Activated T-helper 1 cell treated with anti-CD3 and anti-CD28 coated beads, Interleukin-12 subunit alpha, Interleukin-12 subunit beta, Interleukin-2, Interleukin-4 antibody, amounts not matched to agents 30 ng/mL and 10 ng/mL and 1 ng/mL, durations not matched to agents 14 hours and 24 hours and 36 hours (primary cell): ENCODE results near the gene DTX2. TPM values are rescaled to one million over a fixed set of nuclear protein-coding genes. Genes with fewer than 3 reads are reported as not detected.
"Not testable (repeated sequence)": the region's sequence is repeated elsewhere in the genome, so short reads cannot be mapped to it uniquely, and the experiment has no call there.

Experiments
- DNase-seq: peaks from one replicate; pipeline ENCODE4 v3.0.0; 2021; ENCODE audit warnings: low spot score
- H3K27ac Mint-ChIP-seq: one replicate; pipeline ENCODE4 v1.8.0; 2021; ENCODE audit warnings: mild to moderate bottlenecking, mixed read lengths
- H3K27me3 Mint-ChIP-seq: one replicate; pipeline ENCODE4 v1.8.0; 2022; ENCODE audit warnings: mild to moderate bottlenecking, moderate library complexity, mixed read lengths; ENCODE audit not compliant: insufficient read depth
- H3K36me3 Mint-ChIP-seq: one replicate; pipeline ENCODE4 v1.8.0; 2021; ENCODE audit warnings: low read depth, mixed read lengths
- H3K4me1 Mint-ChIP-seq: one replicate; pipeline ENCODE4 v1.8.0; 2021; ENCODE audit warnings: low read depth, mixed read lengths
- H3K4me3 Mint-ChIP-seq: one replicate; pipeline ENCODE4 v1.8.0; 2021; ENCODE audit warnings: mild to moderate bottlenecking, moderate library complexity, mixed read lengths
- H3K9me3 Mint-ChIP-seq: one replicate; pipeline ENCODE4 v1.8.0; 2021; ENCODE audit warnings: mixed read lengths
- intact Hi-C: fragments of 100-400 bp; cut with micrococcal nuclease; formaldehyde crosslinking; loops from one replicate; pipeline ENCODE4 v1.15.1; 2024
- total RNA-seq: library from RNA; stranded (reverse); gene quantifications from 2 replicates; pipeline ENCODE4 v1.2.3, GENCODE V29; 2022

Gene DTX2
- total RNA-seq, 1 donor from 2014 or later = 26.4 TPM

DNA sequence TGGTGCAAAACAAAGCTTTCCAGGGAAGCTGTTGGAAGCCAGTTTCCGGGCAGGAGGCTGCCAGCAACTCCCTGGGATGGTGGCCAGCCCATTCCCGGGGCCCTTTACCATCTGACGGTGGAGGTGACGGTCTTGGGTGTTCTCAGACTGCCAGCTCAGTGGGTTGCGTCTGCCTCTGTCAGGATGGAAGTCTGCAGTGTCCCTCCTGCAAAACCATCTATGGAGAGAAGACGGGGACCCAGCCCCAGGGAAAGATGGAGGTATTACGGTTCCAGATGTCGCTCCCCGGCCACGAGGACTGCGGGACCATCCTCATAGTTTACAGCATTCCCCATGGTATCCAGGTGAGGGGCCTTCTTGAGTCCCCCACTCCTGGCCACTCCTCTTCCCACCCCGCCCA, 41.7 kb downstream of the DTX2 start:
- H3K27ac Mint-ChIP-seq = not testable (repeated sequence)

DNA sequence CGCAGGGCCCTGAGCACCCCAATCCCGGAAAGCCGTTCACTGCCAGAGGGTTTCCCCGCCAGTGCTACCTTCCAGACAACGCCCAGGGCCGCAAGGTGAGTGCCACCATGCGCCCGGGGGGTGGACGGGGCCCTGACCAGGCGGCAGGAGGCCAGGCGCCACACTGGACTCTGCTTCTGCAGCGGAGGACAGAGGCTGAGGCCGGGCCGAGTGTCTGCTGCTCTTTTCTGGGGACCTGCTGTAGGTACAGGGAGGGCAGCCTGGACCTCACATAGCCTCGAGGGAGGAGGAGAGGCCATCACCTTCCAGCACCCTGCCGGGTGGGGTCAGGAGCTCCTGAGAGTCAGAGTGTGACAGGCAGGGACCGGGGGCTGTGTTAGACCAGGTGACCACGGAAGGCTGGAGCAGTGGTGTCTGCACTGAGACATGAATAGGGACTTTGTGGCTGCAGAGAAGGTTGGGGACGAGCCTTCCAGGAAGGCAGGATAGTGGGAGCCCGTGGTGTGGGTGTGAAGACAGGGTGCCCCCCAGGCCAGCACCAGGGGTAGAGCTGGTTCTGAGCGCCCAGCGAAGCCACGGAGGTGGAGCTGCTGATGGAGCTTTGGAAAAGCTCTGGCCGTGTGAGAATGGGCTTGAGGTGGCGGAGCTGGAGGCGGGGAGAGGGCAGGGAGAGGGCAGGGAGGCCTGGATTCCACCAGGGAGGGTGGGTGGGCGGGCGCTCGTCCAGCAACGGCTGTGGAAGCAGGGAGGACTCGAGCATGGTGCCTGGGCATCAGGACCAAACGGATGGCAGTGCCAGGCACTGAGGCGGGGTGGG, 43.0 kb downstream of the DTX2 start:
- DNase-seq, H3K36me3 Mint-ChIP-seq, H3K9me3 Mint-ChIP-seq, H3K27ac Mint-ChIP-seq, H3K4me3 Mint-ChIP-seq, H3K27me3 Mint-ChIP-seq, H3K4me1 Mint-ChIP-seq: not testable (repeated sequence)
- intact Hi-C loops = loop anchor here (10.0 kb wide), 1 partner anchor 490 kb away; no protein-coding TSS in a partner anchor

More for the DNA sequence above, 41.7 kb downstream of the DTX2 start:
- H3K4me3 Mint-ChIP-seq, H3K36me3 Mint-ChIP-seq, DNase-seq, H3K4me1 Mint-ChIP-seq, H3K9me3 Mint-ChIP-seq, H3K27me3 Mint-ChIP-seq: not testable (repeated sequence)
- intact Hi-C loops = loop anchor here (10.0 kb wide), 1 partner anchor 492 kb away; no protein-coding TSS in a partner anchor

DNA sequence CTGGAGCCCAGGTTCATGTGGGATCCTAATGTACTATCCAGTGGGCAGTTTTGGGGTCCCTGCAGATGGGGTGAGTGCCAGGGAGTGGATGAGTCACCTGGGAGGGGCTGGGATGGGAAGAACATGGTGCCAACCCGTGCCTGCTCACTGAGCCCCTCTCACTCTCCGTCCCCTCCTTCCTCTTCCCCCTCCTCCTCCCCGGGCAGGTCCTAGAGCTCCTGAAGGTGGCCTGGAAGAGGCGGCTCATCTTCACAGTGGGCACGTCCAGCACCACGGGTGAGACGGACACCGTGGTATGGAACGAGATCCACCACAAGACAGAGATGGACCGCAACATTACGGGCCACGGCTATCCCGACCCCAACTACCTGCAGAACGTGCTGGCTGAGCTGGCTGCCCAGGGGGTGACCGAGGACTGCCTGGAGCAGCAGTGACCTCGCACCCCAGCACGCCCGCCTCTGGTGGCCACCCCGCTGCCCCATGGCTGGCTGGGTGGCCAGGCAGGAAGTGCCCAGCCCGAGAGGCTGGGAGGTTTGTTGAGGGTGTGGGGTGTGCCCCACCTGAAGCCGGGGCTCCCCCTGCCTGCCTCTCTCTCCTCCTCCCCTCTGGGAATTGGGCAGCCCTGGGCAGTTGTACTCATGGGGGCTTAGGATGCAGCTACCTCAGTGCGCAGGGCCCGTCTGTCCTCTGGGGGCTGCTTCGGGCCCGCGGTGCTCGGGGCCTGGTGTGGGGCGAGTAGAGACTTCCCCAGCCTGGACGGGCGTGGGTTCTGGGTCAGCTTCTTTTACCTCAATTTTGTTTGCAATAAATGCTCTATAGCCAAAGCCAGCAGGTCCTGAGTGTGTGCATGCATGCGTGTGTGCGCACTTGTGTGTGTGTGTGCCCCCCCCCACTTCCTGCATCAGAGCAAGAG, 43.9 kb downstream of the DTX2 start:
- Mint-ChIP-seq H3K9me3 (no peaks in the 10 kb centered on the region), H3K36me3 (peaks cover 4% of the 10 kb centered on the region), H3K27ac (no peak overlapping the region), H3K4me3 (no peak overlapping the region), H3K27me3 (no peaks in the 10 kb centered on the region), H3K4me1 (peaks cover 5% of the 10 kb centered on the region)
- intact Hi-C loops = loop anchor here (10.0 kb wide), 1 partner anchor 489 kb away; no protein-coding TSS in a partner anchor
- DNase-seq = no peak

DNA sequence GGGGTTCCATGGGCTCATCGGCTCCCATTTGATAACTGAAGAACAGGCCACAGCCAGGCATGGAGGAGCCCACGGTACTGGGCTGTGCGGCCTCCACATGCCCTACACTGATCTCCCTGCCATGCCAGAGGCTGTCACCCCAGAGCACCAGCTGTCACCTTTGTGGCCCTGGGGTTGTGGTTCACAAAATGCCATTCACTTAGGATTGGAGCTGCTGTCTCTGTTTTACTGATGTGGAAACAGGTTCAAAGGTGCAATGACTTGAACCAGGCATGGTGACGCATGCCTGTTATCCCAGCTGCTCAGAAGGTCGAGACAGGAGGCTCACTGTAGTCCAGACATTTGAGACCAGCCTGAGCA, 44.6 kb downstream of the DTX2 start:
- no peak for DNase-seq
- no peak overlapping the region for H3K27ac Mint-ChIP-seq
- no peaks in the 10 kb centered on the region for H3K9me3 Mint-ChIP-seq
- peaks cover 5% of the 10 kb centered on the region for H3K4me1 Mint-ChIP-seq
- peaks cover 4% of the 10 kb centered on the region for H3K36me3 Mint-ChIP-seq
- intact Hi-C loops = loop anchor here (10.0 kb wide), 1 partner anchor 489 kb away; no protein-coding TSS in a partner anchor
- no peak overlapping the region for H3K4me3 Mint-ChIP-seq
- no peaks in the 10 kb centered on the region for H3K27me3 Mint-ChIP-seq

DNA sequence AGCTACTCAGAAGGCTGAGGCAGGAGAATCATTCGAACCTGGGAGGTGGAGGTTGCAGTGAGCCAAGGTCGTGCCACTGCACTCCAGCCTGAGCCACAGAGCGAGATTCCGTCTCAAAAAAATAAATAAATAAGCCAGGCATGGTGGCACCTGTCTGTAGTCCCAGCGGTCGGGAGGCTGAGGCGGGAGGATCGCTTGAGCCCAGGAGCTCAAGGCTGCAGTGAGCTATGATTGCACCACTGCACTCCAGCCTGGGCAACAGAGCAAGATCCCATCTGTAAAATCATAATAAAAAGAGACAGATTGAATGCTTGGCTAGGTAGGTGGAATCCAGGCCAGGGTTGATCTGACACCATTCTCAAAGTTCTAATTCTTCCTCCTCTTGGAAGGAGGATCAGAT, 45.1 kb downstream of the DTX2 start:
- not testable (repeated sequence) for H3K4me1 Mint-ChIP-seq, H3K9me3 Mint-ChIP-seq, DNase-seq, H3K27ac Mint-ChIP-seq, H3K27me3 Mint-ChIP-seq, H3K36me3 Mint-ChIP-seq, H3K4me3 Mint-ChIP-seq
- intact Hi-C loops = loop anchor here (10.0 kb wide), 1 partner anchor 488 kb away; no protein-coding TSS in a partner anchor

DNA sequence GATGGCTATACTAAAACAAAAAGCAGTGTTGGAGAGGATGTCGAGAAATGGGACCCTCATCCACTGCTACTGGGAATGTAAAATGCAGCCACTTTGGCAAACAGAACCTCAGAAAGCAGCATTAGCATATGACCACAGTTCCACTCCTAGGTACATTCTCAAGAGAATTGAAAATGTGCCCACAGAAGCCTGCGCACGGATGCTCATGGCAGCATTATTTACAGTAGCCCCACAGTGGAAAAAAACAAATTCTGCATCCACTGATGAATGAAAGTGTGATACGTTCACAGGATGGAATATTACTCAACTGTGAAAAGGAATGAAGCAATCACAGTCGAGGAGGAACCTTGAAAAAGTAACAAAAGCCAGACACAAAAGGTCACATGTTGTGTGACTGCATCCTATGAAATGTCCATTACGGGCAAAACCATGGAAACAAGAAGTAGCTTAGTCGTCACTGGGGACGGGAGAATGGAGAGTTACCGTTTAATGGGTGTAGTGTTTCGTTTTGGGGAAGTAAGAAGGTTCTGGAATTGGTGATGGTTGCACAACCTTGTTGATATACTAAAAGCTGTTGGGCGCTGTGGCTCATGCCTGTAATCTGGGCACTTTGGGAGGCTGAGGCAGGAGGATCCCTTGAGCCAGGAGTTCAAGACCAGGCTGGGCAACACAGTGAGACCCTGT, 46.4 kb downstream of the DTX2 start:
- Mint-ChIP-seq H3K27me3 (no peaks in the 10 kb centered on the region), H3K27ac (no peak overlapping the region), H3K36me3 (no peaks in the 10 kb centered on the region), H3K4me1 (peaks cover 5% of the 10 kb centered on the region), H3K9me3 (no peaks in the 10 kb centered on the region), H3K4me3 (no peak overlapping the region)
- intact Hi-C loops = loop anchor here (10.0 kb wide), 1 partner anchor 487 kb away; no protein-coding TSS in a partner anchor
- no peak for DNase-seq

DNA sequence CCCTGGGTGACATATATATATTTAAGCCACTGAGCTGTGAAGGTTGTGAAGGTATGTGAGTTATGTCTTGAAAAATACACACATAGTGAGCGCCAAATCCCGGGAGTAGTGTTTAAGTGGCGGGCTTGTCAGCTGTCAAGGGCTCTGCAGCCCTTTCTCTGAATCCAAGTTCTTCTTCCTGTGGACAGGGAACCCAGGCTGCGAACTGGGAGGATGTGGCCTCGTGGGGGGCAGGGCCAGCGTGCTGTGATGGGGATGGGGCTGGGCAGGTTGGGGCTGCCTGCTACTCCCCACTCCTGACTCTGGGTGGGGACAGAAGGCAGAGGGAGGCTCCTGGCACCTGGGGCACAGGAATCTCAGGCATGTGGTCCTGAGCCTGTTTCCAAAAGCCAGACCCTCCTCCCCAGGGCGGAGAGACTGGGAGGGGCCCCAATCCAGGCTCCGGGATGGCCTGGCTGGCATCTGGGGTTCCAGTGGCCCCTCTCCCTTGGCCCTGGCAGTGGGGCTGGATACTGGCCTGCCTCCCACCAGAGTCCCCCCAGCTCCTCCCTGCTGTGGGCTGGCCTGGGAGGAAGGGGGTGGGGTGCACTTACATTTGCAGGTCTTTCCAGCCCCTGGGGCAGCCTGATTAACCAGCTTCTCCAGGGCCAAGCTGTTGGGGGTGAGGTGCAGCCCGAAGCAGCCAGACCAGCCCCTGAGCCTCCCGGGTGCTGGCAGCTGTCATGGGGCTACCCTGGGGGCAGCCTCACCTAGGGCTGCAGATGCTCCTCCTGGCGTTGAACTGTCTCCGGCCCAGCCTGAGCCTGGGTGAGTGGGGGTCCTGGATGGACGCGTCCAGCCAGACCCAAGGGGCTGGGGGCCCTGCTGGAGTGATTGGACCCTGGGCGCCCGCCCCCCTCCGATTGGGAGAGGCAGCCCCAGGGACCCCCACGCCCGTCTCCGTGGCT, 48.7 kb downstream of the DTX2 start, which contains the start of gene UPK3B:
Gene UPK3B (plus strand): TSS at position 622 of the 947 bp plus-strand sequence. CDS start 101 bp downstream, at position 723.
- intact Hi-C loops = loop anchor here (10.0 kb wide), 1 partner anchor 485 kb away; no protein-coding TSS in a partner anchor
- H3K36me3 Mint-ChIP-seq = no peaks in the 10 kb centered on the region
- H3K27me3 Mint-ChIP-seq = no peaks in the 10 kb centered on the region

DNA sequence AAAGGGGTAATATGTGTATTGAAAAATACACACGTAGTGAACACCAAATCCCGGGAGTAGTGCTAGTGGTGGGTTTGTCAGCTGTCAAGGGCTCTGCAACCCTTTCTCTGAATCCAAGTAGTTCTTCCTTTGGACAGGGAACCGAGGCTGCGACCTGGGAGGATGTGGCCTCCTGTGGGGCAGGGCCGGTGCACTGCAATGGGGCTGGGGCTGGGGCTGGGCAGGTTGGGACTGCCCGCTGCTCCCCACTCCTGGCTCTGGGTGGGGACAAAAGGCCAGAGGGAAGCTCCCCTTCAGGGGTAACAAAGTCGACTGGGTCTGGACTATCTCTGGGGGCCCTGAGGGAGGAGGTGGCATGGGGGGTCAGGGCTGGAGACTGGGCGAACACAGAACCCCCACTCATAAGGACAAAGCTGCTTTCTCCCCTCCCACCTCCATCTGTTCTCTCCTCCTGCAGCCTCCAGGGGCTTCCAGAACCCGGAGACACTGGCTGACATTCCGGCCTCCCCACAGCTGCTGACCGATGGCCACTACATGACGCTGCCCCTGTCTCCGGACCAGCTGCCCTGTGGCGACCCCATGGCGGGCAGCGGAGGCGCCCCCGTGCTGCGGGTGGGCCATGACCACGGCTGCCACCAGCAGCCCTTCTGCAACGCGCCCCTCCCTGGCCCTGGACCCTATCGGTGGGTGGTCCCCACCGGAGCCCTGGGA, 49.8 kb downstream of the DTX2 start:
- DNase-seq, H3K36me3 Mint-ChIP-seq, intact Hi-C loops, H3K4me1 Mint-ChIP-seq, H3K4me3 Mint-ChIP-seq, H3K27me3 Mint-ChIP-seq, H3K9me3 Mint-ChIP-seq, H3K27ac Mint-ChIP-seq: not testable (repeated sequence)

More for the DNA sequence above, 48.7 kb downstream of the DTX2 start, which contains the start of gene UPK3B:
- no peak for DNase-seq
- H3K27ac Mint-ChIP-seq = no peak within 1 kb of the TSS
- no peak within 1 kb of the TSS for H3K4me3 Mint-ChIP-seq
- H3K4me1 Mint-ChIP-seq = peaks cover 5% of the 10 kb centered on the region
- H3K9me3 Mint-ChIP-seq = no peaks in the 10 kb centered on the region

DNA sequence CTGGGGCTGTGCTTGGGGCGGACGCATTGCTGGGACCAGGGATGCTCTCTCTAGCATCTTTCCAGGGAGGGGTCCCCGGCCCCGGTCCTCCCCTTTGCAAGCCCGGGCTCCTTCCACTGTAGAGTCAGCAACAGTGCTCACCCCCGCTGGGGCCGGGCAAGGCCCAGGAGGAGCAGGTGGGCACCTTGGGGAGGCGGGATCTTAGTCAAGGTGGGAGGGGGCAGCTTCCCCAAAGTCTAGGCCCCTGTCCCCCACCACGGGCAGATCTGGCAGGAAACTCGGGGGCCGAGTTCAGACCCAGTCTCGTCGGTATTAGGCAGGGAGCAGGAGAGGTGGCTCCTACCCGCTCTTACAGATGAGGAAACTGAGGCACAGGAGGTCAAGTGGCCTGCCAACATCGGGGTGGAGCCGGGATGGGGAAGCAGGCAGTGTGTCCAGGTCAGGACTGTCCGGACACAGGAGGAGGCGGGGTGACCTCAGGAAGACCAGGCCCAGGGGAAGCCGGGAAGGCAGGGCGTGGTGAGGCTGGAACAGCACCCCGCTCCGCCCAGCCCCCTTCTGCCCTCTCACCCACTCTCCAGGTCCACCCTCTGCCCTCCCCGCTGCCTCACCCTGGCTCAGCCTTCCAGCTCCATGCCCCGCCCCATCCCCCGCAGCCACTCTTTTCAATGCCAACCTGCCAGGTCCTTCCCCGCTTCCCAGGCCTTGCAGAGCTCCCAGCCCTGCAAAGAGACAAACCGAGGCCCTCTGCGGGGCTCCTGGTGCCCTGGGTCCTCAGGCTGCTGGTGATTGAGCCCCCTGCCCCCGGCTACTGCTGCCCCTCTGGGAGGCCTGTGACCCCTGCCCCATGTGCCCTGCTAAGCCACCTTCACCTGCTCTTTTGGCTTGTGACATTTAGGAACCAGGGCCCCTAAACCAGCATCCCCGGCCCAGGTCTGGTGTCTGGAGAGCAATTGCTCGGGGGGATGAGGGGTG, 50.7 kb downstream of the DTX2 start:
- H3K27me3 Mint-ChIP-seq, DNase-seq, H3K4me3 Mint-ChIP-seq, H3K9me3 Mint-ChIP-seq, H3K36me3 Mint-ChIP-seq, H3K27ac Mint-ChIP-seq, intact Hi-C loops, H3K4me1 Mint-ChIP-seq: not testable (repeated sequence)

DNA sequence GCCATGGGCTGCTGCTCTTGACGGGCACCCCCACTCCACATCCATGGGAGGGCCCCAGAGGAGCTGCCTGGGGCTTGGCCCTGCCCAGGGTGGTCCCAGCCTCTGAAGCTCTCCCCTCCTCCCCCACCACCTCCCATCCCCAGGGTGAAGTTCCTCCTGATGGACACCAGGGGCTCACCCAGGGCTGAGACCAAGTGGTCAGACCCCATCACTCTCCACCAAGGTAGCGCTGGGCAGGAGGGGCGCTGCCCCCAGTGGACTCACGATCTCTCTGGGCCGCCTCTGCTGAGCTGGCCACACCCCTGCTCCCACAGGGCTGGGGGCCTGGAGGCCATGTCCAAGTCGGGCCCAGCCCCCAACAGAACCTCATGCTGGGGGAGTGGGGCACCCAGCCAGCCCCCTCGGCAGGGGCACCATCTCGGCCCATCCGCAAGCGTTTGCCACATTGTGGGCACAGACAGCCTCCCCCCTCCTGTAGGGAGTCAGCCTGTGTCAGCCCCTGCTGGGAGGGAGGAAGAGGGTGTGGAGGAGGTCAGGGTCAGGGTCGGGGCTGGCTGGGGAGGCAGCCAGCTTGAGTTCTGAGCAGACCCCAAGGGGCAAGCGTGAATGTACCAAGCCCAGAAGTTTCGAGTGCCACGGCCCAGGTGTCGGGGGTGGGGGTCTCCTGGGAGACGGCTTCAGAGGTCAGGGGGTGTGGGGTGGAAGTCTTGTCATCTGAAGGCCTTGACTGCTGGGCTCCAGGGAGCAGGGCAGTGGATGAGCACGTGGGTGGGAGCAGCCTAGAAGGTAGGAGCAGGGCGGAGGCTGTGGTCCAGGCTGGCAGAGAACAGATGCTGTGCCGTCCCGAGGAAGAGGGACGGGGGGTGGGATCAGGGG, 51.7 kb downstream of the DTX2 start:
- intact Hi-C loops = no loop called here
- H3K36me3 Mint-ChIP-seq = no peaks in the 10 kb centered on the region
- no peak overlapping the region for H3K27ac Mint-ChIP-seq
- no peaks in the 10 kb centered on the region for H3K9me3 Mint-ChIP-seq
- no peak overlapping the region for H3K4me3 Mint-ChIP-seq
- no peaks in the 10 kb centered on the region for H3K27me3 Mint-ChIP-seq
- no peak for DNase-seq
- H3K4me1 Mint-ChIP-seq = peaks cover 5% of the 10 kb centered on the region
